Spleen (tissue), 11 donors: ENCODE measurements around the gene ADCK1. TPM values are rescaled to one million over a fixed set of nuclear protein-coding genes. Genes with fewer than 3 reads are reported as not detected.

Experiments used
- DNase-seq: peaks from one replicate; pipeline ENCODE4 v3.0.0-alpha.2; 2020
- H3K27ac ChIP-seq, 8 donors: fragments of 200-600 bp; sonication (generic) in 7 of 8; 1 replicate in 4 of 8; 2 replicates in 4 of 8; pipeline versions ENCODE4 v1.5.0 to v1.8.0; 2016 to 2021; ENCODE audit warnings: inconsistent platforms in 4 of 8, mild to moderate bottlenecking in 4 of 8, moderate library complexity in 1 of 8
- H3K27me3 ChIP-seq, 7 donors: fragments of 200-600 bp; sonication (generic) in 6 of 7; replicated peaks in 1 of 7; 1 replicate in 4 of 7; 2 replicates in 3 of 7; pipeline versions ENCODE4 v1.5.0 to v1.8.0; 2016 to 2021; ENCODE audit warnings: inconsistent platforms in 3 of 7, mild to moderate bottlenecking in 1 of 7
- H3K36me3 ChIP-seq, 6 donors: fragments of 200-600 bp; sonication (generic) in 5 of 6; 1 replicate in 4 of 6; 2 replicates in 2 of 6; pipeline versions ENCODE4 v1.5.0 to v1.8.0; 2016 to 2021; ENCODE audit warnings: inconsistent platforms in 2 of 6
- H3K4me1 ChIP-seq, 6 donors: fragments of 200-600 bp; sonication (generic) in 5 of 6; 1 replicate in 3 of 6; 2 replicates in 3 of 6; pipeline versions ENCODE4 v1.5.0 to v1.8.0; 2016 to 2021; ENCODE audit warnings: inconsistent platforms in 3 of 6
- H3K4me3 ChIP-seq, 8 donors: fragments of 200-600 bp; sonication (generic) in 7 of 8; 1 replicate in 4 of 8; 2 replicates in 4 of 8; pipeline versions ENCODE4 v1.5.0 to v1.8.0; 2016 to 2021; ENCODE audit warnings: inconsistent platforms in 4 of 8, mild to moderate bottlenecking in 4 of 8, moderate library complexity in 2 of 8
- H3K9me3 ChIP-seq, 8 donors: fragments of 200-600 bp; sonication (generic) in 7 of 8; 1 replicate in 4 of 8; 2 replicates in 4 of 8; pipeline versions ENCODE4 v1.5.0 to v1.8.0; 2016 to 2021; ENCODE audit warnings: inconsistent platforms in 4 of 8
- CTCF ChIP-seq, 11 experiments: fragments of 200-600 bp in 7 of 11; fragments of 450-650 bp in 4 of 11; sonication (generic) in 4 of 11; IDR thresholded peaks in 8 of 11; conservative IDR thresholded peaks in 3 of 11; 1 replicate in 7 of 11; 2 replicates in 4 of 11; pipeline versions ENCODE4 v1.4.0 to v1.8.0; 2016 to 2021; ENCODE audit warnings: antibody characterized with exemption in 11 of 11, inconsistent platforms in 4 of 11, mild to moderate bottlenecking in 1 of 11
- POLR2A ChIP-seq, 3 donors: fragments of 450-650 bp; IDR thresholded peaks; one replicate each; pipeline ENCODE4 v1.5.1; 2017; ENCODE audit warnings: antibody characterized with exemption in 3 of 3, mild to moderate bottlenecking in 1 of 3
- POLR2AphosphoS5 ChIP-seq, 3 donors: sonication (generic); formaldehyde crosslinking; IDR thresholded peaks; one replicate each; pipeline ENCODE4 v1.5.1; 2017; ENCODE audit warnings: antibody characterized with exemption in 3 of 3
- WGBS, 5 donors: extraction: QIAGEN DNeasy Blood & Tissue Kit in 3 of 5; methylation state at CpG; one replicate each; pipeline versions ENCODE4 v1.1.5 to v1.1.7; 2013 to 2018; 5-methylcytosine and 5-hydroxymethylcytosine counted together
- intact Hi-C: fragments of 100-400 bp; cut with DNase I; formaldehyde crosslinking; loops from one replicate; pipeline ENCODE4 v1.15.0; 2023; ENCODE audit warnings: low total_unique reads
- polyA plus RNA-seq, 3 donors: library from polyadenylated mRNA; stranded (reverse); fragments of 200-250 nt; gene quantifications; one replicate each; pipeline ENCODE4 v1.2.1, GENCODE V29; 2013
- total RNA-seq, 7 donors: library from RNA; depleted of rRNA in 3 of 7; stranded (reverse); fragments of >200 nt in 3 of 7; fragmentation: NEBNext Ultra II Directional in 4 of 7; extraction: Animal tissue kit (Norgen Biotek cat#: 25700) in 4 of 7; gene quantifications; one replicate each; pipeline versions ENCODE4 v1.1.0 to v1.2.1, GENCODE V29; 2016 to 2021
- donor health status: healthy with polysubstance abuse.
- donor health status: DM: no; HTN: no; CAD: no; lungs with moderate emphysema.
- donor health status: DM: no; HTN: no; CAD: no.
- donor health status: Bipolar disorder and iron deficiency.
- donor health status: healthy.
- donor health status: DM: no; HTN: no; CAD: no.
- donor health status: DM: yes; HTN: yes; CAD: no.

ADCK1 gene
- total and polyA plus RNA-seq, 10 donors = 5.0 to 14.0 (median 9.0) TPM

- no peak for TF ChIP-seq CTCF (IDR thresholded peaks at IDR 0.05 in 8 of 11, conservative IDR thresholded peaks at IDR 0.05 in 3 of 11)
- no peak for TF ChIP-seq POLR2A (IDR thresholded peaks at IDR 0.05)
- TF ChIP-seq POLR2AphosphoS5 (IDR thresholded peaks at IDR 0.05) = no peak
- intact Hi-C loops = no loop called here
- H3K27ac ChIP-seq = no peak overlapping the region
- DNase-seq = no peak
- no peak overlapping the region for H3K4me3 ChIP-seq
- H3K27me3 ChIP-seq = peaks cover 0 to 24% (median 8%) of the 10 kb centered on the region in 7 donors
- 76 to 89% (median 79%) methylated on average over 9 of the region's 9 CpGs for WGBS, 5 donors
- H3K4me1 ChIP-seq = peaks cover 0 to 14% (median 7%) of the 10 kb centered on the region in 6 donors
- no peaks in the 10 kb centered on the region for H3K9me3 ChIP-seq
- no peaks in the 10 kb centered on the region for H3K36me3 ChIP-seq
These were observed 162.1 kb downstream of the ADCK1 start for GRCh38 chr14:77961847-77962580.

- TF ChIP-seq CTCF (IDR thresholded peaks at IDR 0.05 in 8 of 11, conservative IDR thresholded peaks at IDR 0.05 in 3 of 11) (no peak), POLR2AphosphoS5 (IDR thresholded peaks at IDR 0.05) (no peak), POLR2A (IDR thresholded peaks at IDR 0.05) (no peak)
- no peak for DNase-seq
- Histone ChIP-seq H3K27ac (no peak overlapping the region), H3K4me3 (no peak overlapping the region), H3K27me3 (peaks cover 0 to 33% (median 8%) of the 10 kb centered on the region in 7 donors), H3K36me3 (no peaks in the 10 kb centered on the region), H3K4me1 (peaks cover 0 to 14% (median 7%) of the 10 kb centered on the region in 6 donors), H3K9me3 (no peaks in the 10 kb centered on the region)
- intact Hi-C loops = no loop called here
- 87 to 90% (median 88%) methylated on average over 10 of the region's 10 CpGs for WGBS, 5 donors
These were observed 163.0 kb downstream of the ADCK1 start for GRCh38 chr14:77962731-77963520.

GRCh38 chr14:77964586-77964985 lies 164.7 kb downstream of the ADCK1 start:
- H3K4me1 ChIP-seq = peaks cover 0 to 14% (median 7%) of the 10 kb centered on the region in 6 donors
- no peaks in the 10 kb centered on the region for H3K36me3 ChIP-seq
- 95 to 98% (median 96%) methylated on average over 3 of the region's 3 CpGs for WGBS, 5 donors
- H3K9me3 ChIP-seq = no peaks in the 10 kb centered on the region
- TF ChIP-seq POLR2AphosphoS5 (IDR thresholded peaks at IDR 0.05) = no peak
- no peak for TF ChIP-seq POLR2A (IDR thresholded peaks at IDR 0.05)
- no peak for TF ChIP-seq CTCF (IDR thresholded peaks at IDR 0.05 in 8 of 11, conservative IDR thresholded peaks at IDR 0.05 in 3 of 11)
- intact Hi-C loops = no loop called here
- DNase-seq = no peak
- H3K4me3 ChIP-seq = no peak overlapping the region
- no peak overlapping the region for H3K27ac ChIP-seq
- H3K27me3 ChIP-seq = peaks cover 0 to 49% (median 8%) of the 10 kb centered on the region in 7 donors

- DNase-seq = no peak
- H3K27me3 ChIP-seq = peaks cover 0 to 50% (median 8%) of the 10 kb centered on the region in 7 donors
- H3K36me3 ChIP-seq = no peaks in the 10 kb centered on the region
- H3K27ac ChIP-seq = no peak overlapping the region
- H3K9me3 ChIP-seq = no peaks in the 10 kb centered on the region
- intact Hi-C loops = no loop called here
- WGBS, 5 donors = 90 to 97% (median 94%) methylated on average over 4 of the region's 4 CpGs
- H3K4me1 ChIP-seq = peaks cover 0 to 14% (median 7%) of the 10 kb centered on the region in 6 donors
- TF ChIP-seq CTCF (IDR thresholded peaks at IDR 0.05 in 8 of 11, conservative IDR thresholded peaks at IDR 0.05 in 3 of 11) (no peak), POLR2A (IDR thresholded peaks at IDR 0.05) (no peak), POLR2AphosphoS5 (IDR thresholded peaks at IDR 0.05) (no peak)
- no peak overlapping the region for H3K4me3 ChIP-seq
These were observed 165.1 kb downstream of the ADCK1 start for GRCh38 chr14:77965050-77965449.
